DMS153 treated with DMSO at 0.1 percent for 48 hours (cell line): ENCODE results near the gene SQSTM1.
A peak's percentile ranks its signal among the peaks of the same experiment; 100 is the strongest.

Experiments
- DNase-seq: peaks from one replicate; lab custom pipeline; 2025; ENCODE audit not compliant: unreplicated experiment; lab: John Stamatoyannopoulos, UW

The SQSTM1 gene

DNA sequence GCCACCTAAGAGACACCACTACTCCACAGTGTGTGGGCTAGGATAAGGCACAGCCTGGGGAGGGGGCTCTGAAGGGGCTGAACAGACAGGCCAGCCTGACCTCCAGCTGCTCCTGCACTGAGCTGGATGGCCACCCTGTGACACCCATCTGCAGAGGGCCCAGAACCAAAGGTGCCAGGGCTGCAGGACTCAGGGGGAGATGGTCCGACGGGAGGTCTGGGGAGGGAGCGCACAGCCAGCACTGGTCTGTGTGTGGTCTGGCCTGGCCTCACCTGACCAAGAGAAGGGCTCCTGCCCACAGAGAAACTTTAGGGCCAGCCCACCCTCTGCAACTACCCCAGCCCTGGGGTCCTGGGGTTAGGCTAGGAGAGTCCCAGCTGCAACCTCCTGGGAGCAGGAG lies 26.1 kb upstream of the SQSTM1 start:
- DNase-seq = no peak

DNA sequence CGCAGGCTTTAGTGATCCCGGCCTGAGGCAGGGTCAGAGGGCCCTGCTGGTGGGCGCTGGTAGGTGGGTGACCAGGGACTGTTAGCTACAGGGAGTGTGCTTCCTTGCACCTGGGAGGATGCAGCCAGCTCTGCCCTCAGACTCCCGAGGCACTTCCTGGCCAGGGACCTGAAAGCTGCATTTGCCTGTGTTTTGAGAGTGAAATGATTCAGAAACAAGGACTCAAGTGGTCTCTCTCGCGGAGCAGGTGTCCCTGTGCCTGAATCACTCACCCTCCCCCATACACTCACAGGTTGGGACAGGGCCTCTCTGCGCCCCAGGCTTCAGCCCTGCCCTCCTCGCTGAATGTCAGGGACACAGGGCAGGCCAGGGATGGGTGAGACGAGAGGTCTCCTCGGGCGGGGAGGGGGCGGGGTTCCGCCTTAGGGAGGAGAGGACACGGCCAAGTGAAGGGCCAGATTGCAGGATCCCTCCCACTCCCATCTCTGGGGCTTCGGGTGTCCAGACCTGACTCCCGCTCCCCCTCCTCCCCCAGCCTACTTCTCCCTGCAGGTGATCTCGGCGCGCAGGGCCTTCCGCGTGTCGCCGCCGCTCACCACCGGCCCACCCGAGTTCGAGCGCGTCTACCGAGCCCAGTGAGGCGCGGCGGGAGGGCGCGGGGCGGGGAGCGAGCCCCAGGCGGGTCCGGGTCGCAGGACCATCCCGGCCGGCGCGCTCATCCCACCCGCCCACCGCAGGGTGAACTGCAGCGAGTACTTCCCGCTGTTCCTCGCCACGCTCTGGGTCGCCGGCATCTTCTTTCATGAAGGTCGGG lies 25.4 kb upstream of the SQSTM1 start:
- DNase-seq = peak; percentile 6

DNA sequence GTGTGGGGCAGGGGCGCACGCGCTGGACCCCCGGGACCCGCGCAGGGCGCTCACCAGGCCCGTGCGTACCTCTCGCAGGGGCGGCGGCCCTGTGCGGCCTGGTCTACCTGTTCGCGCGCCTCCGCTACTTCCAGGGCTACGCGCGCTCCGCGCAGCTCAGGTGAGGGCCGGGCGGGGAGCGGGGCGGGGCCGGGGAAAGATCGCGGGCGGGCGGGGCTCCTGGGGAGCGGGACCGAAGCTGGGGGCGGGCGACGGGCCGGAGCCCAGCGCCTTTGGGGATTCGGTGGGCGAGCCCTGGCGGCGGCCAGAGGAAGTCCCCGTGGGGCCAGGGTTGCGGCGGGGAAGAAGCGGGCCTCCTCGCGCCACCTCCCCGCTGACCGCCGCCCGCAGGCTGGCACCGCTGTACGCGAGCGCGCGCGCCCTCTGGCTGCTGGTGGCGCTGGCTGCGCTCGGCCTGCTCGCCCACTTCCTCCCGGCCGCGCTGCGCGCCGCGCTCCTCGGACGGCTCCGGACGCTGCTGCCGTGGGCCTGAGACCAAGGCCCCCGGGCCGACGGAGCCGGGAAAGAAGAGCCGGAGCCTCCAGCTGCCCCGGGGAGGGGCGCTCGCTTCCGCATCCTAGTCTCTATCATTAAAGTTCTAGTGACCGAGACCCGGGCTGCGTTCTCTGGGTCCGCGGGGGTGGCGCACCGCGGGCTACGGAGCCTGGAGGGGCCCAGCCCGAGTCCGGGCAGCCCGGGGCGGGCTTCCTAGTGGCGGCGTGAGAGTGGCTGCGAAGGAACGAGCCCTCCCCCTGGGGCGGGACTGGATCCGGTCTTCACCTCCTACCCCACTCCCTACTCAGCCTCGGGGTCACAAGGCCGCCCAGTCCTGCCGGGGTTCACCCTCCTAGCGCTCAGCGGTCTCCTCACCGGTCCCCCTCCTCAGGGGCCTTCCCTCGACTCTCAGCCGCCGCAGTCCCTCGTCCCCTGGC lies 24.6 kb upstream of the SQSTM1 start:
- peak; percentile 32 for DNase-seq

DNA sequence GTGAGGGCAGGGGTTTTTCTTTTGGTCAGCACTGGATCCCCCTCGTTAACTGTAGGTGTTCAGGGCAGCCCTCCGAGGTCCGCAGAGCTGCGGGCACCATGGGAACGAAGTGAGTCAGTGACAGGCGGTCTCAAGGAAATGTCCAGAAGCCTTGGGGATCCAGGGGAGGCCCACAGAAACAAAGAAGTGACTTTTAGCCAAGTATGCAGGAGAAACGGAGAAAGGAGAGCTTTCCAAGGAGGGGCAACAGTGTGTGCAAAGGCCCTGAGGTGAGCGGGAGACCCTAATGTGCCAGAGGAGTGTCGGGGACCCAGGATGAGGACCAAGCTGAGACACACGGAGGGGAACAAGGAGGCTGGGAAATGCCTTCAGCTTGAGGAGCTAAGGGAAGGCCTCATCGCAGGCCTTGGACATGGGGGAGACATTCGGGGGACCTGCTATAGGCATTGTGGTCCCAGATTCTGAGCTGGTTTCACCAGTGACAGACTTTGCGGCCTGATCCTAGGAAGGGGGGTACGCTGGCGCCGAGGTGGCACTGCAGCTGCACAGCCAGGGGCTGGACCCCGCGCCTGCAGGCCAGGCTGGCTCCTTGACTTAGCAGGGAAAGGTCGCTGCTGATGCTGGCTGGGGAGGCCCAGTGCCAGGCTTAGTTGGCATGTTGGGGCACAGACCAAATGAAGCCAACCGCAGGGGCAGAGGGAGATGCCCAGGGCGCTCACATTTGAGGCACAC lies 23.7 kb upstream of the SQSTM1 start:
- DNase-seq = no peak

DNA sequence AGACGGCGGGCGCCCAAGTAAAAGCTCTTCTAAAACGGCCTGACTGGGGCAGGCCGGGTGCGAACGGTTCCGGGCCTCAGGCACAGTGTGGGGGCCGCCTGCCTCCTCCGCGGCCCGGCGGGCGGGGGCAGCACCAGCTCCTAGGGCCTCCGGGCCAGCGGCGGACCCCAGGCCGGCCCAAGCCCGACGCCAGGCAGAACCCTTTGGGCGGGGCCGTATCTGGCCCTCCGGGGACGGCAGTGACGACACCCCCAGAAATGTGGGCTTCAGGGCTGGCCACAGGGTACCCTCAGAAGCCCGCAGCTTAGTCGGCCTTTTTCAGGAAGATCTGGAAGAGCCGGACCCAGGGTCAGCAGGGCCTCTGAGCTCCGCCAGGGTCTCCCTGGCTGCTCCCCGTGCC lies 23.0 kb upstream of the SQSTM1 start:
- DNase-seq = no peak

DNA sequence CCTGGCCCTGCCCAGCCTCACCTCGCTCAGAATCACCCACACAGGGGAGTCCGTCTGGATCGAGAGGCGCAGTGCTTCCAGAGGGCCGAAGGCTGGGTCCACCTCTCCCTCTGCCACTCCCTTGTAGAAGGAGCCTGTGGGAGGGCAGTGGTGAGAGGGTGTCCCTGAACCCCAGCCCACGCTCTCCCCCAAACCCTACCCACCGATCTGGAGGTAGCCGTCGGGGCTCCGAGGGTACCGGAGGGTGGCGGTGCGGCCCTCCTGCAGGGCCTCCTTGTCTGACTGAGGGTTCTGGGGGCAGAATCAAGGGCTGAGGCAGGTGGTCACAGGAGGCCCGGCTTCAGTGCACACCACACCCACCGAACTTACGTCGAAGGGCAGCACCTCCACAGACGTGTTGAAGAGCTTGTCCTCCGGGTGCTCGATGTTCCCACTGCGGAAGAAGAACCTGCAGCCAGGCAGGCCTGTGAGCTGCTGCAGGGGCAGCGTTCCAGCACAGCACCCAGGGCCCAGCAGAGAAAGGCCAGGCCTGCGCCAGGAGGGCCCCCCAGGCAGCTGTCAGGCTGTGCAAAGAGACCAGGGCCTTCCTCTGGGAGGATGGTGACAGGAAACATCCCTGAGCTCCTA lies 22.4 kb upstream of the SQSTM1 start:
- no peak for DNase-seq

DNA sequence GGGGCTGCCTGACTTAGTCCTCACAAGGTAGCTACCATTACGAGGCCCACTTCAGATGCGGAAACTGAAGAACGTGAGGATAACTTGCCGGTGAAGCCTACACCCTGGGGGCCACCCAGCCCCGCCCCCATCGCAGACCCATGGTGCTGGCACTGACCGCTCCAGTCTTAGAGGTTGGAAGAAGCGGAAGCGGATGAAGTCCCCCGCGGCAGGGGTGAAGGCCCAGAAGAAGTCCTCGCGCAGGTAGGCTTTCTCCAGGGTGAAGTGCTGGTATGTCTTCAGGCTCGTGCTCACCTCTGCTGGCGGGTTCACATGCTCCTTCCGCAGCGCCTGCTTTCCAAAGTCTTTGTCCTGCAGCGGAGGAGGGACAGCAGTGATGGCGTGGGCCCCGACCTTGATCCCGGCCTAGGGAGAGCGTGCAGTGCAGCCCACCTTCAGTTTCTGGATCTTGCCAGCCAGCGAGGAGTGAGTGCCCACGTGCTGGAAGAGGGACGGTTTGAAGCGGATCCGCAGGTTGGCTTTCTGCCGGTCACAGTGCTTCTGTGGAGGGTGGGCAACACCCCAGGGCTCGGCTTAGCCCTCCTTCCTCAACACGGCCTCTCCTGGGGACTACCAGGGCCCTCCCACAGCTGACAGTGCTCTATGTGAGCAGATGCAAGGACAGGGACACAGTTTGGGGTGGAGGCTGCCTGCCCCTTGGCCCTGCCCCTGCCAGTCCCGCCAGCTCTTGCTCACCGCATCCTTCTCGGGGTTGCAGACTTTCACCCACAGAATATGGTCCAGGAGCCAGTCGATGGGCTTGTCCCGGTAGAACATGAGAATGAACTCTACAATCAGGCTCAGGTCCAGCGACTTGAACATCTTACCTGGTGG lies 21.7 kb upstream of the SQSTM1 start:
- no peak for DNase-seq

DNA sequence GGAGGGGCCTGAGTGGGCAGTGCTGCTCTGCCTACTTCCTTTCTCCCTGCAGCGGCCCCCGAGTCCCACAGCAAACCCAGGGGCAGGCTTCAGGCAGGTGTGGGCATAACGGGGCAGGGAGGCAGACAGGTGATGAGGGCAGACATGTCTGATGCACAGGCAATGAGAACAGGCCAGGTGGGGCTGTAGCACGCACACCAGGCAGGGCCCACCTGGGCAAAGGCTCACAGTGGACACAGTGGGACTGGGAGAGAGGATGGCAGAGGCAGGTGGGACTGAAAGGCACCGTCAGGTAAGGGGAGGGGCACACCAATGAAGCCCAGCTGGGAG lies 21.1 kb upstream of the SQSTM1 start:
- no peak for DNase-seq

DNA sequence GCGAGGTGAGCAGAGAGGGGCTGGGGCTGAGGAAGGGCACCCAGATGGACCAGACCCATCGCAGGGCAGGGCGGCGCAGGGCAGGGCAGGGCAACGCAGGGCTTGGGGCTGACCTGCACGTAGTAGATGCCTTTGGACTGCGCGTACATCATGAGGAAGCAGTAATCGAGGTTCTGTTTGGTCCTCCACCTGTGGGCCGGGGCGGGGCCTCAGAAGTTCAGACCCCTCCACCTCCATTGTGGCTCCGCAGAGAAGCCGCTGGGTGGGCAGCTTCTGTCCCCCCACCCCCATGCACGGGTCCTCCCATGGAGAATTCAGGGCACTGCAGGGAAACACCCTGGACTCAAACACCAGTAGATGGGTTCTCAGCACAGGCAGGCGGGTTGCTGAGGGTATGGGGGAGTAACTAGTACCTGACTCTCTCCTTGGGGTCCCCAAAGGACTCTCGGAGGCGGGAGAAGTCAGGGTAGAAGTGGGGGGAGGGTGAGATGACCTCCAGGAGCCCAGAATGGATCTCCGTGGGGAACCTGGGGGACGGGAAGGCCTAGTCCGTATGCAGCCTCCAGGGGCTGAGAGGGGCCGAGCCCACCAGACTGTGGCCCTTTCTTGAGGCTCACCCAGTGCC lies 20.5 kb upstream of the SQSTM1 start:
- DNase-seq = no peak

DNA sequence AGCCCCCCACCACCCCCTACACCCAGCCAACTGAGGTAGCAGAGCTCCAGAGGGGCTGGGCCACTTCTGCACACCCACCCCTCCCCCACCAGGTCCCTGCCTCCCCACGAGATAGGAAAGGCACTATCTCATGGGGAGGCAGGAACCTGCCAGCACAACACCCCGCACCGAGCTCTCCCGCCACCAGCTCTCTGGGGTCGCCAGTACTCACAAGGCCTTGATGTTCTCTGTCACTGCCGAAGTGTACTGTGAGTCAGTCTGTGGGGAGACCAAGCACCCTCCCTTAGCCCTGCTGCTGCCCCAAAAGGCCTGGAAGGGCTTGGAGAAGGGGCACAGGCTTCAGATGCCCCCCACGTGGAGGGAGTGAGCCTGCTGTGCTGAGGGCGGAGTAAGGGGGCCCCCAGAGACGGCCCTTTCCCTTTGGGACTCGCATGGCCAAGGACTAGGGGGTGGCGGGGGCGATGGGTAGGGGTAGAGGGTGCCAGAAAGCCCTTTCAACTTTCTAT lies 20.0 kb upstream of the SQSTM1 start:
- no peak for DNase-seq

DNA sequence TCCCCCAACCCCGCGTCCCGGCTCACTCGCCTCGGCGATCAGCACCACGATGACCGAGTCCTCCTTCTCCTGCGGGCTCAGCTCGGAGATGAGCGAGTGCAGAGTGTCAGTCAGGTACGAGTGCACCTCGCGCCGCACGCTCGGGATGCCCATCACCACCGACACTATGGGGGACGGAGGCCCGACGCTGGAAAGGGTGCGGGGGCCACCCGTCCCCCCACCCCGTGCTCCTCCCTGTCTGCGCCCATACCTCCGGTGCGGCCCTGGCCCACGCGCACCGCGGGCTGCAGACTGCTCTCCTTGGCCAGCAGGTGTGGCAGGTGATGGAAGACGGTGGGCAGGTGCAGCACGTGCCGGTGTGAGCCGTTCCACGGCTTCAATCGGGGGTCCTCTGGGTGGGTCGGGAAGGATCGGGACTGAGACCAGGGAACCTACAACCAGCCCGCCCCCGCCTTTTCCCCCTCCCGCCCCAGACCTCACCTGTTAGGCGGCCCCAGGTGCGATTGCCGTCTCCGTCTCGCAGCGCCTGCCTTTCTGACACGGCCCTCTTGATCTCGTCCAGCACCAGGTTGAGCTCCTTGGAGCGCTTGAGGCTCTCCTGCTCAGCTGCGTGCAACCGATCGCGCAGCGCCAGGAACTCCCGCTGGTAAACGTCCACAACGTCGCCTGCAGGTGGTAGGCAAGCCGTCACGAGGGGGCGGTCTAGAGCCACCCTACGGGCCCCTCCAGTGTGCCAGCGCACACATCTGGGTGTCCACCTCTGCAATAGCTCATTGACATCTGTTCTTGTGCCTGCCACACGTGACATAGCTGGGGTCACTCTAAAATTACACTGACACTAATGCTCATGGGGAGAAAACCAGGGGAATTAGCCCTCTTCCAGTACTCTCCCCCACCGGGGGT lies 19.1 kb upstream of the SQSTM1 start:
- no peak for DNase-seq

DNA sequence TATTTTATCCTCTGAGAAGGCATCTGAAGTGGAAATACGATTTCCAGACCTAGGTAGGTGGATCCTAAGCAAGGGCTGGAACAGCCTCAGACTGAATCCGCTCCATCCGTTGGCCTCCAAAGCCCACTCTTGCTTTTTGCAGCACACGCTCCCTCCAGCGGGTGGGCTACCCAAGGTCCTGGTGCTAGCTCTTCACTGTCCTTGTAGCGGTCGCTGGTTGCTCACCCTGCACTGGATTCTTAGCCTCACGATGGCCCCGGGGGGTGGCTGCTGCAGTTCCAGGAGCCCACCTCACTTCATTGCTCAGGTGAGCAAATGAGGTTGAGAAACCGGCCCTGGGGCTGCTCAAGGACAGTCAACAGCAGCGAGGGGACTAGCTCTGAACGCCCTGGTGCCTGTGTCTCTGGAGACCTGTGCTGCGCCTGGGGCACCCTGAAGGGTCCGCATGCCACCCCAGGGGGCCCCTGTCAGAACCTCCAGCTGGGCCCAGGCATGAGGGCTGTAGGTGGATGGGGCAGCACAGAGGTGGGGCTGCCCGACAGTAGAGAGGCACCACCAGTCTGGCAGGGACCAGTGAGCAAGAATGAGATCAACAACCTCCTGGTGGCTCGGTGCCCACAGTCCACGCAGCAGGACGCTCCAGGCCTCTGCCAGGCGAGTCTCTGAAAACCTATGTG lies 18.4 kb upstream of the SQSTM1 start:
- no peak for DNase-seq

DNA sequence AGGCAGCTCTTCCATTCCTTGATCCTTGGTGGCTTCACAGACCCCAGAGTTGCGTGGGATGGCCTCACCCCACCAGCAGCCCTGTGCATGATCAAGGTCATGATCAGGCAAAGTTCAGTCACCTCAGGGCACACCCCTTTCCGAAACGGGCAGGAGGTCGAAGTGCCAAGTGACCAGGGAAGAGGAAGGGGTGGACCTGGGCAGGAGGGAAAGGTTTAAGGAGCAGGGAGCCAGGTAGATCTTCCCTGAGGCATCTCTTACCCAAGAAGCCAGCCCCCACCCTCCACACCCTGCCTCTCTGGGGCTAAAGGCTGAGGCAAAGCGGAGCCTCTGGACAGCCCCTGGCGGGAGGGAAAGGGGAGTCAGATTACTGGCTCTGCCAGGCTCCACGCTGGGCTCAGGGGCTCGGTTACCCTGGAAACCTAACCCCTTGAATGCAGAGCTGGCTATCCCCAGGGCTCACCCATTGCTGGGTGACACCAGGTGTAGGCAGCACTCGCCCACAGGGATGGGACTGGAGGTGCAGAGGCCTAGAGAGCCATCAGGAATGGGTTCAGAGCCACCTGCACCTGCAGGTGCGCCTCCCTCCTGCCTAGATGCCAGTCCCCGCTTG lies 17.6 kb upstream of the SQSTM1 start:
- no peak for DNase-seq

DNA sequence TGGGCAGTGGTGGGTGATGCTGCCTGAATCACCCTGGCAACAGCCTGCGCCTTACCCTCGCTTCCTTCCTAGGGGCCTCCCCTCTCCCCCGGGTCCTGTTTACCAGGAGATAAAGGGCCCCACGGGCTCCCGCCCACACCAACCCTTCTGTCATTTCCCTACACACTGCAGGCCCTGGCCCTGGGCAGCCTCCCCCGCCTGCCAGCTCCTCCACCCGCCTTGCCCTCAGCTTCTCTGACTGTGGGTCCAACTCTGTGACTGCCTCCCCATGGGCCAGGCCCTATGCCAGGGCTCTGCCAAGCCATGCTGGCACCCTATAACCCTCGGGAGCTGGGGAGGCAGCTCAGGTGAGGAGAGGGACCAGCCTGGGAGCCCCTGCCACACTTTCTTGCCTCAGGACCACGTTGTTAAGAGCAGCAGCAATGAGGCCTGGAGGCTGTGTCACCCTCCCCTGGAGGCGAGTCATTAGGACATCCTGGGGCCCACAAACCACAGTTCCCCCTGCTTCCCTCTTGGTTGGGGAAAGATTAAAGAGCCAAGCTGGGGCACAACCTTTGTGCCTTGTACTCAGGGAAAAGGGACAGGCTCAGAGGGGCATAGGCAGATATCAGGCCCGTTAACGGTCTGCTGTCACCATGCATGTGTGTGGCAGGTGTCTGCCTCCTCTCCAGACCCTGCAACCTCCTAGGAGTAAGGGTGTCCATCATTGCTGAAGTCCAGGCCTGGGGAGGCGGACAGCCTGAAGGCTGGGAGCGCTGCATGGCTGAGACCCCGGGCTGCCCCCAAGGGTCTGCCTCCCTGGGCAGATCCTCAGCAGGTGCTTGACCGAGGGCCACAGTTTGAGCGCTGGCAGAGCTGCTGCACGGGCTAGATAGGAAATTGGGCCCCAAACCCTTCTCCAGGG lies 16.8 kb upstream of the SQSTM1 start:
- no peak for DNase-seq

DNA sequence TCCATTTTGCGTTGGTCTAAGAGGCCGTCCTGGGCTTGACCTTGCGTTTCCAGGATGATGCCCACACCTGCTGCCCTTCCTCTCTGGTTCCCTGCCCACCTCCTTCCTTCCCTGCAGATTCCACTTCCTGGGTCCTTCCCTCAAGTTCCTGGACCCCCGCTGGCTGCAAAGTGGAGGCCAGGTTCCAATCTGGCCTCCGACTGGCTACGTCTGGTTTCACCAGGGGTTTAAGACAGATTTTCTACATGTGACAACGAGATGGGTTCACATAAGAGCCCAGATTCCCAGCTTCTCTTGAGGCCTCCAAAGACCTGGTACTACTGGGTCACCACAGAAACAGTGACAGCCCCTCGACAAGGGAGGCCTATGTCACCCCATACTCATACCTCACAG lies 16.2 kb upstream of the SQSTM1 start:
- no peak for DNase-seq

DNA sequence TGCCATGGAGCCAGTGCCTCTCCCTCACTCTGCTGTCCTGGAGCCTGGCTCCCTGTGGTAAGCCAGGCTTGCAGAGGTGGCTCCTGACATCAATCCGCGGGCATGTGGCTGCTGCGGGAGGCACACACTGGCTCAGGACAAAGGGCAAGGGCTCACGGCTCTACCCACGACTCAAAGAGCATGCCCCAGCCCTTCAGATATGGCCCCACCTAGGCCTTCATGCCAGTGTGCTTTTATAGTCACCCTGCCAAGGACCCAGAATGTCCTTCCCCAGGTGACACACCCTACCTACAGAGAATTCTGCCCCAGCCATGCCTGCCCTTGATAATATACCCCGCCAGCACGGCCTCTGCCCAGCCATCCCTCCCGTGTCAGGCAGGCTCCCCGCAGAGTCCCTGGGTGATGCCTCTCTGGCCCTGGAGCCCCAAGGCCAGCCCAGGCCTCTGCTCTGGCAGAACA lies 15.6 kb upstream of the SQSTM1 start:
- no peak for DNase-seq
